KG1 (cell line): ENCODE measurements around the gene TBC1D5.

ENCODE experiments used
- DNase-seq: peaks from one replicate; lab custom pipeline; 2025; lab: John Stamatoyannopoulos, UW

TBC1D5 gene

GRCh38 chr3:17219593-17219992 lies 522.8 kb downstream of the TBC1D5 start:
- no peak for DNase-seq

GRCh38 chr3:17218587-17218986 lies 523.8 kb downstream of the TBC1D5 start:
- no peak for DNase-seq

DNA sequence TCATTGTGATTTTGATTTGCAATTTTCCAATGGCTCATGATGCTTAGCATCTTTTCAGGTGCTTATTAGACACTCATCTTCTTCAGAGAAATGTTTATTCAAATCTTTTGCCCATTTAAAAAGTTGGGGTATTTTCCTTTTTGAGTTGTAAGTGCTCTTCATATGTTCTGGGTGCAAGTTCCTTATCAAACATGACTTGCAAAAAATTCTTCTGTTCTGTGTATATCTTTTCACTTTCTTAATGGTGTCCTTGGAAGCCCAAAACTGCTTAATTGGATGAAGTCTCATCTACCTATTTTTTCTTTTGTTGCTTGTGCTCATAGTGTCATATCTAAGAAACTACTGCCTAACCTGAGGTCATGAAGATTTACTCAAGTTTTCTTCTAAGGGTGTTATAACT lies 524.8 kb downstream of the TBC1D5 start:
- DNase-seq: no peak

- DNase-seq: no peak
Observed at GRCh38 chr3:17213102-17213501, 529.3 kb downstream of the TBC1D5 start.

DNA sequence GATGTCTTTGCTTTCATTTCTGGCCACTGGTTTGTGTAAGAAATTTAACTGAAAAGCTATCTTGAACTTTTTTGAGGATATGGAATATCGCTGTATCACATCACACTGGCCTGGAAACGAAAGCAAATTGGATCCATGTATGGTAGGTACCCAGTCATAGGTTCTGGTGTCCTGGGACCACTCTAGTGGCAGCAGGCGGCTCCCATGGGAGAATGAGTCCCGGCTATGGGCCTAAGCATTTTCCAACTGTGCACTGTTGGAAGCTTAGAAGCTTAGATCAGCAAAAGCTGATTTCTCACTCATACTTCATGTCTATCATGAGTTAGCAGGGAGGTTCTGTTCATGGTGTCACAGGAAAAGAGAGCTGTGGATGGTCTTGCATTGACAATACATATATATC lies 534.5 kb downstream of the TBC1D5 start:
- no peak for DNase-seq

DNA sequence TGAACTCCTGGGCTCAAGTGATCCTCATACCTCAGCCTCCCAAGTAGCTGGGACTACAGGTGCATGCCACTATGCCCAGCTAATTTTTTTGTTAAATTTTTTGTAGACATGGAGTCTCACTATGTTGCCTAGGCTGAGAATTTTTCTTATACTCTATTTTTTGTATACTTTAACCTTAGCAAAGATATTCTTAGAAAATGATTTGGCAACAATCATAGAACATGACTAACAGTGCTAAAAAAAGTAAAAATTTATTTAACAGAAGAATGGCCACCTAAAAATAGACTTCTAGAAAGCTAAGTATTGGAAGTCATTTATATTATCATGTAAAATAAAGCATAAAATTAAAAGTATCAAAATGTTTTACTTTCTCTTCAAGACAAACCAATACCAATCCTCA lies 535.4 kb downstream of the TBC1D5 start:
- no peak for DNase-seq

GRCh38 chr3:17204049-17204650 lies 538.3 kb downstream of the TBC1D5 start:
- no peak for DNase-seq

- peak; percentile 6 for DNase-seq
Observed at GRCh38 chr3:17201538-17201937, 540.9 kb downstream of the TBC1D5 start.

DNA sequence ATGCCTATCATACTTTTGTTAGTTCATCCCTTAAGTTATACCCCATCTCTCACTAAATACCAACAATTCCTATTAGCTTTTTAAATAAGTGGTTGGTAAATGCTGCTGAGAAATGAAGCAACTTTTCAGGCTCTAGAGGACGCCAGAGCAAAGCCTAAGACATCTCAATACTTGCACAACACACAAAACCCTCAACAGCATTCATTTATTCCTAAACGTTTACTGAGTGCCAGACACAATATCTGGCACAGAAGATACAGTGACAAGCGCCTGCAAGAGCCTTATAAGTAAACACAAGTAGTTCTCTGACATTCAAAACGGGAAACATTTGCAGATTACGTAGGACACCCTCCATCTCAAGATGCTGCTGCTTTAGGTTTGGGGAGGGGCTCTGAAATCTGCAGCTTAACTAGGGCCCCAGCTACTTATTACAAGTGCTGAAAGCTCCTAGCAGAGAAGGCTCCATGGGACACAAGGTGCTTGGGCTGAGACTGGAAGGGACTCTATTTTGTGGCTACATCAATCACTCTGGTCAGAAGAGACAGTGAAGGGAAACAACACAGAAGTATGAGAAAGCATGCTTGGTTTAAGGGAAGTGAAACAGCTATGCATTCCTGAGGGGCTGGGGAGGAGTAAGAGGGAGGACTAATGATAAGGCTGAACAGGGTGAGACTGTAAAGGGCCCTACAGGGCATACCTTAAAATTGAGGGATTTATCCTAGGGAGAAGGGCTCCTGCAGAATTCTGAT lies 546.4 kb downstream of the TBC1D5 start:
- no peak for DNase-seq

DNA sequence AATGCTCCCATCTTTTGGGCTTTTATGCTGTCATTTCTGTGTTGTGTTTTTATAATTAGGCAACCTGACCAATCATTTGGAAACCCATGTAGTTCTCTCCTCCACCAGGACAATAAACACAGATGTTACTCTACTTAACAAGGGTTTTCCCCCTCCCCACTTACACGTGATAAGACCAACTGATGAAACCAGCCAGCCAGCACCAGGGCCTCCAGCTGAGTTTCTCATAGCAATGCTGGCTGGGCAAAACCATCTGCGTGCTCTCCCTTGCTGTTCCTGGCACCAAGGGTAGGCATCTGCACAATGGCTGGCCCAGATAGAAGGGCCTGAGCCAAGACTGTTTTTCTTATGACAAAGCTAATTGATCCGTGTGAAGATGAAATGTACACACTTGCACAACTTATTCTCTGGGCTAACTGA lies 547.2 kb downstream of the TBC1D5 start:
- no peak for DNase-seq

DNA sequence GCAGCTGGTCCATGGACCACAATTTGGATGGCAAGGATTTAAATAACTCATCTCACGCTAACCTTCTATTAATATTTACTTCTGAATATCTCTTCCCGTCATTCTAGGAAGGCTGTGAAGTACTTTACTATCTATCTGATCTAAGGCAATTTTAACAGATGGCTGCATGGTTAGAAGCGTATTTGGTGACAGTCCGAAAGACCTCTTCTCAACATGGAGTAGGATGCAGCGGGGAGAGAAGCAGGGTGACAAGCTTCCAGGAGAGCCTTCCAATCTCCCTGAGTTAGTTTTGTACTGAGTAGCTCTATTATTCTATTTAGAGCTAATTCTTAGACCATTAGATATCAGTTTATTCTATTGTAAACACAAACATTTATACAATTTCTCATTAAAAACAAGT lies 548.3 kb downstream of the TBC1D5 start:
- DNase-seq: no peak

DNA sequence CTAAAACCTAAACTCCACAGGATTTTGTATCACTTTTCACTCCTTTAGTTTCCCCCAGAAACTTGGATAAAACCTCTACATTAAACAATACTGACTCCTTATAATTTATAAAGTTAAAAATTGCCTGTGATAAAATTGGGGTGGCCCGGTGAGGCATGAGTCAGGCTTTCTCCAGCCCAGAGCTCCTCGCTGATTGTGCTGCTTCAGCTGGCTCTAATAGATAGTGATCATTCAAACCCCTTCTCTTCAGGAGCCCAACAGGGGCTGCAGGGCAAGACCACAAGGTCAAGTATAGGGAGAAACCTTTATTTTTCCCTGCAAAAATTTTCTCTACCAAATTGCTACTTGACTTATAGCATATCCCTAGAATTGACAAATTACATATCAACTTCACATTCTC lies 549.4 kb downstream of the TBC1D5 start:
- no peak for DNase-seq

GRCh38 chr3:17190353-17191078 lies 551.9 kb downstream of the TBC1D5 start:
- DNase-seq: no peak

DNA sequence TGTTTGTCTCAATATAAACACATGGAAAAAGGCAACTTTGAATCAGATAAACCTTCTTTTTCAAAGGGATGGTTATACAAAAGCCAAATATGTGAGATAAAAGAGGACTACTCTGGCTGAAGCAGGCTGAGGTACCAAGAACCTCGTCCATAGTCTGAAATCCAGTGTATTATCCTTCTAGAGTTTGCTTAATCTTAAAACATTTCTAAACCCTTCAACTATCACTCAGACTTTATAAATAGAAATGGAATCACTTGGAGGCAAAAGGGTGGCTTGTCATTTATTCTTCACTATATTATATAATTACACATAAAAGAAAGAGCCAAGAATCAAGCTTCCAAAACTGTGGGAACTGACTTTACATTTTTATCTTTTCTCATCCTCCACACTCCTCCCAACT lies 554.1 kb downstream of the TBC1D5 start:
- DNase-seq: no peak

DNA sequence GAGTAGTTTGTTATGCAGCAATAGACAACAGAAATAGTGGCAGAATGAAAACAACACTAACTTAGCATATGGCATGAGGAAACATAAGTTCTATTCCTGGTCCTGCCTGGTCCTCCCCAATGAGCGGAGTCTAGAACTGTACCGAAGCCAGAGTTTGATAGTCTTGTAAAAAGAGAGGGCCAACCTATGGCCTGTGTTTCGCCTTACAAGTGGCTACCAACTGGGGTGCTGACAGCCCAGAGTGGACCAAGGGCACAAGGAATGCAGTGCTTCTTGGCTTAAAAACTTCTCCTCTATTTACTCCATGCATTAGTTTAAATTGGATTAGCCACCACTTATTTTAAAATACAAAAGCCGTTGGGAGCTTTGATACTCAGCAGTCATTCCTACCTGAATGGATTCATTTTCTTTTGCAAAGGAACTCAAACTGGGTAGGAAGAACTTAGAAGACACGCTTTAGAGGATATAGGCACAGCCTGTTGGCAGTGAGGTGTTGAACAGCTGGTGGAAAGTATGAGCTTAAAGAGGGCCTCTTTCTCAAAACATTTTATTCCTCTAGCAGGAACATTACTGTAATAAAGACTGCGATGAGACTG lies 554.7 kb downstream of the TBC1D5 start:
- DNase-seq: no peak

GRCh38 chr3:17183951-17184550 lies 558.4 kb downstream of the TBC1D5 start:
- DNase-seq: no peak

DNA sequence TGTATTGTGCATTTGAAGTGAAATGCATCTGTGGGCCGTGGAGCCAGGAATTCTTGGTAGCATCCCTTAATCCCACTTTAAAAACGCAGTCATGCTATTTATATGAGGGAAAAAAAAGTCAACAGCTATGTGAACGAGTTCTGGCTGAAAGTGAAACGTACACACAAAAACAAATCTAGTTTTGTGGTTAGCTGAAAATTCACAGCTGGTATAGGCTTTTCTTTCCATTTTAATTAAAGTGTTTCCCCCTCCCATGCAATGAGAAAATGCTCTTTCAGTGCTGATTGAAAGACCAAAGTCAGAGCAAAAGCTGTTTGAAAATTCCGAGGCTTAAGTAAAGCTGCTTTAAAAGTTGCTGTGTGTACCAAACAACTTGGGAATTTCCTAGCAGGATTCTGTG lies 560.3 kb downstream of the TBC1D5 start:
- no peak for DNase-seq

- no peak for DNase-seq
Observed at GRCh38 chr3:17181413-17181907, 561.0 kb downstream of the TBC1D5 start.

GRCh38 chr3:17179381-17180205 lies 562.8 kb downstream of the TBC1D5 start:
- DNase-seq: no peak

DNA sequence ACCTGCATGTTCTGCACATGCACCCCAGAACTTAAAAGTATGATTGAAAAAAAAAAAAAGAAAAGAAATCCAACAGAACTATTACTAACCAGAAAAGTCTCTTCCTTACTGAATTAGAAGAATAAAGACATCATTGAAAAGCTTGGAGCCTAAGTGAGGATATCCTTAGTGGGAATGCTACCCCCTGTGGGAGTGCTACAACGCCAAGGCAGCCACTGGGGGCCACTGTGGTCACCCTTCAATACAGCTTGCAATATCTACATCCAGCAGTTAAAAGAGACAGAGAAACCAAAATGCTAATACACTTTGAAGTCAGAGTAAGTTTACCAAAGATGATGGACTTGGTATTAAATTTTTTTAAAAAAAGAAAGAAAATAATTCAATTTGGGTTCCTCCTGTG lies 565.7 kb downstream of the TBC1D5 start:
- no peak for DNase-seq

DNA sequence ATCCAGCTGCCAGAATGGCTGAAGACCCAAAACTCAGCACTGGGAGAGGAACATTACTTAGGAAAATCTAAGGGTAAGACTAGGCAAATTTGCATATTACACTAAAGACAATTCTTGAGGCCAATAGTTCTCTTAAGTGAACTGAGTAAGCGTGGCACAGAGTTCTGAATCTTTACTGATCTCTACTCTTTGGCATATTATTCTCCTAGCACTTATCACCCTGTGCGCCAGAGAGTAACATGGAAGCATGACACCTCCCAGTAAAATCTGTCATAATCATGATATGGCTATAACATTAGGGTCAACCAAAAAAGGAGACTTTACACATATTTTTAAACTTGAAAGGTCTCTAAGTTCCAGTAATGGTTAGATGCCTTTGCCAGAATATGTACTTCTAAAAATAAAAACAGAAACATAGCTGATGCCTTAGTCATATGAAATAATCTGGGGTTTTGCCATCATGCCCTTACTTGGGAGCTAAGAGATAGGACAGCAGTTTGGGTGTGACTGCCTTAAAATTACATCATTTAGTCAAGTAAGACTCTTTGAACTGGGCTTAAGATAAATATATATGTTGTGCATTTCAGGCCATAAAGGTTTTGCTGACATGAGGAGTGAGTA lies 567.1 kb downstream of the TBC1D5 start:
- DNase-seq: no peak
